Vagina (tissue), 2 donors: ENCODE results near the gene ULBP1.
"Not testable (repeated sequence)": the region's sequence is repeated elsewhere in the genome, so short reads cannot be mapped to it uniquely, and the experiment has no call there.

Experiments used
- CTCF ChIP-seq, 3 experiments: fragments of 450-650 bp in 2 of 3; fragments of 200-600 bp in 1 of 3; sonication (generic) in 1 of 3; IDR thresholded peaks; one replicate each; pipeline ENCODE4 v1.5.1; 2017 to 2019; ENCODE audit warnings: antibody characterized with exemption in 3 of 3, mild to moderate bottlenecking in 2 of 3, moderate library complexity in 2 of 3
- POLR2A ChIP-seq, 2 donors: fragments of 450-650 bp; IDR thresholded peaks; one replicate each; pipeline ENCODE4 v1.6.1; 2017; ENCODE audit warnings: antibody characterized with exemption in 2 of 2, mild to moderate bottlenecking in 2 of 2, moderate library complexity in 2 of 2
- POLR2AphosphoS5 ChIP-seq, 2 donors: sonication (generic); formaldehyde crosslinking; IDR thresholded peaks; one replicate each; pipeline ENCODE4 v1.9.0; 2017; ENCODE audit warnings: antibody characterized with exemption in 2 of 2, mild to moderate bottlenecking in 2 of 2, low read depth in 1 of 2; ENCODE audit not compliant: insufficient read depth in 1 of 2

- not testable (repeated sequence) for TF ChIP-seq CTCF (IDR thresholded peaks at IDR 0.05); POLR2A (IDR thresholded peaks at IDR 0.05); POLR2AphosphoS5 (IDR thresholded peaks at IDR 0.05; ENCODE audit: insufficient read depth in 1 of 2, low read depth in 1 of 2)
Observed at GRCh38 chr6:149959806-149960205, 3.9 kb upstream of the ULBP1 start.
